Mucosa of descending colon (tissue), 3 donors: ENCODE data around the gene HMX2. TPM values are rescaled to one million over a fixed set of nuclear protein-coding genes. Genes with fewer than 3 reads are reported as not detected.

Experiments used
- ATAC-seq: fragments of 200-7000 bp; cut with Tn5 transposase; one replicate; pipeline ENCODE4 v1.9.1; 2020; ENCODE audit warnings: mild to moderate bottlenecking, moderate library complexity
- DNase-seq, 3 donors: peaks; one replicate each; pipeline ENCODE4 v3.0.0-alpha.2; 2020
- H3K36me3 ChIP-seq: fragments of 200-600 bp; one replicate; pipeline ENCODE4 v1.8.0; 2021; ENCODE audit warnings: low read depth, mild to moderate bottlenecking
- H3K4me1 ChIP-seq: fragments of 200-600 bp; one replicate; pipeline ENCODE4 v1.8.0; 2021; ENCODE audit warnings: low read depth, mild to moderate bottlenecking
- H3K4me3 ChIP-seq: fragments of 200-600 bp; one replicate; pipeline ENCODE4 v1.8.0; 2021; ENCODE audit warnings: mild to moderate bottlenecking
- H3K9me3 ChIP-seq: fragments of 200-600 bp; one replicate; pipeline ENCODE4 v1.8.0; 2021; ENCODE audit warnings: mild to moderate bottlenecking
- intact Hi-C, 2 donors: fragments of 100-400 bp; cut with DNase I in 1 of 2; cut with micrococcal nuclease in 1 of 2; formaldehyde crosslinking; loops; one replicate each; pipeline versions ENCODE4 v1.11.0 to v1.11.1; 2022; cut with DNase I, micrococcal nuclease
- total RNA-seq, 3 donors: library from RNA; stranded (reverse); fragmentation: NEBNext Ultra II Directional in 2 of 3; extraction: Animal tissue kit (Norgen Biotek cat#: 25700) in 2 of 3; gene quantifications; one replicate each; pipeline versions ENCODE4 v1.2.1 to v1.2.4, GENCODE V29; 2021 to 2023
- TF ChIP-seq, protein P1 (sequence below): fragments of 200-600 bp; IDR thresholded peaks from one replicate; pipeline ENCODE4 v1.8.0; 2022; ENCODE audit warnings: antibody characterized with exemption, mild to moderate bottlenecking
- donor health status: DM: no; HTN: no; CAD: no; lungs with moderate emphysema.
- donor health status: DM: no; HTN: no; CAD: no.
- donor health status: DM: no; HTN: yes; CAD: no.

The HMX2 gene
- total RNA-seq, 3 donors from 2014 or later = 0.17 to 0.25 (median 0.24) TPM

GRCh38 chr10:123143825-123144168 is 4.1 kb upstream of the HMX2 start:
- Histone ChIP-seq H3K4me3 (no peak overlapping the region), H3K9me3 (no peaks in the 10 kb centered on the region), H3K36me3 (no peaks in the 10 kb centered on the region), H3K4me1 (peaks cover 22% of the 10 kb centered on the region)
- TF ChIP-seq, protein P1, sequence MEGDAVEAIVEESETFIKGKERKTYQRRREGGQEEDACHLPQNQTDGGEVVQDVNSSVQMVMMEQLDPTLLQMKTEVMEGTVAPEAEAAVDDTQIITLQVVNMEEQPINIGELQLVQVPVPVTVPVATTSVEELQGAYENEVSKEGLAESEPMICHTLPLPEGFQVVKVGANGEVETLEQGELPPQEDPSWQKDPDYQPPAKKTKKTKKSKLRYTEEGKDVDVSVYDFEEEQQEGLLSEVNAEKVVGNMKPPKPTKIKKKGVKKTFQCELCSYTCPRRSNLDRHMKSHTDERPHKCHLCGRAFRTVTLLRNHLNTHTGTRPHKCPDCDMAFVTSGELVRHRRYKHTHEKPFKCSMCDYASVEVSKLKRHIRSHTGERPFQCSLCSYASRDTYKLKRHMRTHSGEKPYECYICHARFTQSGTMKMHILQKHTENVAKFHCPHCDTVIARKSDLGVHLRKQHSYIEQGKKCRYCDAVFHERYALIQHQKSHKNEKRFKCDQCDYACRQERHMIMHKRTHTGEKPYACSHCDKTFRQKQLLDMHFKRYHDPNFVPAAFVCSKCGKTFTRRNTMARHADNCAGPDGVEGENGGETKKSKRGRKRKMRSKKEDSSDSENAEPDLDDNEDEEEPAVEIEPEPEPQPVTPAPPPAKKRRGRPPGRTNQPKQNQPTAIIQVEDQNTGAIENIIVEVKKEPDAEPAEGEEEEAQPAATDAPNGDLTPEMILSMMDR = no peak
- ATAC-seq (no peak), DNase-seq (no peak)
- intact Hi-C loops = no loop called here

- no peak for ATAC-seq
- Histone ChIP-seq H3K4me3 (no peak overlapping the region), H3K36me3 (no peaks in the 10 kb centered on the region), H3K4me1 (peaks cover 21% of the 10 kb centered on the region), H3K9me3 (no peaks in the 10 kb centered on the region)
- DNase-seq = no peak
- TF ChIP-seq, protein P1 = no peak
- intact Hi-C loops = no loop called here
Observed at GRCh38 chr10:123144697-123145541, 3.0 kb upstream of the HMX2 start.

GRCh38 chr10:123145542-123146012 is 2.4 kb upstream of the HMX2 start:
- TF ChIP-seq, protein P1 = no peak
- Histone ChIP-seq H3K9me3 (no peaks in the 10 kb centered on the region), H3K36me3 (no peaks in the 10 kb centered on the region), H3K4me3 (no peak overlapping the region), H3K4me1 (peaks cover 25% of the 10 kb centered on the region)
- ATAC-seq (no peak), DNase-seq (no peak)
- intact Hi-C loops = no loop called here

- H3K36me3 ChIP-seq = no peaks in the 10 kb centered on the region
- H3K4me3 ChIP-seq = no peak overlapping the region
- DNase-seq (no peak), ATAC-seq (no peak)
- peaks cover 31% of the 10 kb centered on the region for H3K4me1 ChIP-seq
- no peaks in the 10 kb centered on the region for H3K9me3 ChIP-seq
- intact Hi-C loops = no loop called here
- TF ChIP-seq, protein P1 = no peak
Observed at GRCh38 chr10:123146013-123146893, 1.7 kb upstream of the HMX2 start.

DNA sequence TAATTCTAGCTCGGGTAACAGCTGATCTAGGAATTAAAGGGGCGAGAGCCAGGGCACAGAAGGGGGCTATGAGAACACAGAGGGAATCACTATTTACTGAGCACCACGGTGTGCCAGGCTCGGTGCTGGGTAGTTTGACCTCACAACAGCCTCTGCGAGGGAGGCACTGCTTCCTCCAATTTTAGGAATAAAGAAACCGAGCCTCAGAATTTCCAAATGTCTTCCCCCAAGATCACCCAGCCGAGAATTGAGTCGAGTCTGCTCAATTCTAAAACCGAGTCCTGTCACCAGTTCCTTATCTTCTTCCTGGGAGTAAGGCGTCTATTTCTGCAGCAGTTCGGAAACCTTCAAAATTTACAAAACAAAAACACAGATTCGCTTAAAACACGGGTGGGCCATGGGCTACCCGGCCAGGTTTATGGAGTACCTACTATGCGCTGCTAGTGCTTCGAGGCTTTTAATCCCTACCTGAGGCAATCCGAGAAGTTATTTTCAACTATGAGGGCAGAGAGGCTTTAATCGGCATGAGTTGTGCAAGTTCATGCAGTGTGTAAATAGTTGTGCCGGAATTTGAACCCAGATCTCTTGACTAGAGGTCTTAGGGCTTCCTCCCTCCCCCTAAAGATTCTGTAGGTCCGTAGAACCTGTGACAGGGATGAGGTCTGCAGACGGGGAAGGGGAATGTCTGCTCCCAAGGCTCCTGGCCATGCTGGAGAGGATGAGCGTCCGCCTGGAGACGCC is 872 bp upstream of the HMX2 start:
- Histone ChIP-seq H3K9me3 (no peaks in the 10 kb centered on the region), H3K4me1 (peaks cover 35% of the 10 kb centered on the region), H3K36me3 (no peaks in the 10 kb centered on the region), H3K4me3 (no peak overlapping the region)
- TF ChIP-seq, protein P1 = no peak
- ATAC-seq (no peak), DNase-seq (peak in 1 of 3 donors; percentile 17)
- intact Hi-C loops = no loop called here
